K562 (cell line): Measurements from ENCODE around the gene AMIGO3.
"Not testable (repeated sequence)": the region's sequence is repeated elsewhere in the genome, so short reads cannot be mapped to it uniquely, and the experiment has no call there.

ENCODE experiments used
- E2F5 ChIP-seq: sonication (generic); formaldehyde crosslinking; IDR thresholded peaks from 2 replicates; pipeline ENCODE4 v1.8.0; 2022; ENCODE audit warnings: mild to moderate bottlenecking, missing genetic modification reagents
- ETS2 ChIP-seq: IDR thresholded peaks from 2 replicates; pipeline ENCODE4 v1.6.1; 2016; ENCODE audit warnings: borderline replicate concordance, missing genetic modification characterization, mild to moderate bottlenecking, moderate library complexity, missing compliant biosample characterization; ENCODE audit not compliant: poor library complexity, severe bottlenecking
- GATAD2B ChIP-seq: fragments of 450-650 bp; IDR thresholded peaks from 2 replicates; pipeline ENCODE4 v1.6.1; 2017; ENCODE audit warnings: mild to moderate bottlenecking, borderline replicate concordance
- TFAM ChIP-seq: fragments of 250-450 bp; sonication (Bioruptor Pico); conservative IDR thresholded peaks from 2 replicates; pipeline ENCODE4 v1.5.0; 2021; ENCODE audit warnings: mild to moderate bottlenecking, moderate library complexity
- ZC3H4 ChIP-seq: sonication (generic); formaldehyde crosslinking; IDR thresholded peaks from 2 replicates; pipeline ENCODE4 v1.9.0; 2021; ENCODE audit warnings: missing genetic modification reagents, borderline replicate concordance
- ZFP30 ChIP-seq: fragments of 250-450 bp; sonication (Bioruptor Pico); IDR thresholded peaks from 2 replicates; pipeline ENCODE4 v1.8.0; 2022; ENCODE audit warnings: moderate library complexity, mild to moderate bottlenecking, inconsistent platforms, borderline replicate concordance
- ZHX1 ChIP-seq: fragments of 150-350 bp; conservative IDR thresholded peaks from 2 replicates; pipeline ENCODE4 v1.6.1; 2014; ENCODE audit warnings: low read length
- ZNF274 ChIP-seq: IDR thresholded peaks from 2 replicates; pipeline ENCODE4 v1.6.1; 2011; ENCODE audit warnings: low read depth, mild to moderate bottlenecking, low read length, moderate library complexity, borderline replicate concordance
- TF ChIP-seq, protein P1 (sequence below): fragments of 450-650 bp; IDR thresholded peaks from 2 replicates; pipeline ENCODE4 v1.6.1; 2017; ENCODE audit warnings: antibody characterized with exemption, mild to moderate bottlenecking
- TF ChIP-seq, protein P2 (sequence below), 3 experiments: IDR thresholded peaks in 2 of 3; conservative IDR thresholded peaks in 1 of 3; 2 replicates each; pipeline ENCODE4 v1.5.1; 2011 to 2012; ENCODE audit warnings: low read length in 3 of 3, mild to moderate bottlenecking in 3 of 3, control low read depth in 2 of 3, improper control_type of control experiment in 1 of 3, inconsistent platforms in 1 of 3, low read depth in 1 of 3, mixed read lengths in 1 of 3, moderate library complexity in 1 of 3; ENCODE audit not compliant: insufficient read depth in 2 of 3

GRCh38 chr3:49690856-49691255 is 28.6 kb downstream of the AMIGO3 start:
- TF ChIP-seq ZFP30 (CRISPR knock-in tag); ZNF274; GATAD2B; E2F5 (CRISPR knock-in tag); ZC3H4 (CRISPR knock-in tag); ZHX1; TFAM (CRISPR knock-in tag); ETS2 (tag): not testable (repeated sequence)
- TF ChIP-seq, protein P1, sequence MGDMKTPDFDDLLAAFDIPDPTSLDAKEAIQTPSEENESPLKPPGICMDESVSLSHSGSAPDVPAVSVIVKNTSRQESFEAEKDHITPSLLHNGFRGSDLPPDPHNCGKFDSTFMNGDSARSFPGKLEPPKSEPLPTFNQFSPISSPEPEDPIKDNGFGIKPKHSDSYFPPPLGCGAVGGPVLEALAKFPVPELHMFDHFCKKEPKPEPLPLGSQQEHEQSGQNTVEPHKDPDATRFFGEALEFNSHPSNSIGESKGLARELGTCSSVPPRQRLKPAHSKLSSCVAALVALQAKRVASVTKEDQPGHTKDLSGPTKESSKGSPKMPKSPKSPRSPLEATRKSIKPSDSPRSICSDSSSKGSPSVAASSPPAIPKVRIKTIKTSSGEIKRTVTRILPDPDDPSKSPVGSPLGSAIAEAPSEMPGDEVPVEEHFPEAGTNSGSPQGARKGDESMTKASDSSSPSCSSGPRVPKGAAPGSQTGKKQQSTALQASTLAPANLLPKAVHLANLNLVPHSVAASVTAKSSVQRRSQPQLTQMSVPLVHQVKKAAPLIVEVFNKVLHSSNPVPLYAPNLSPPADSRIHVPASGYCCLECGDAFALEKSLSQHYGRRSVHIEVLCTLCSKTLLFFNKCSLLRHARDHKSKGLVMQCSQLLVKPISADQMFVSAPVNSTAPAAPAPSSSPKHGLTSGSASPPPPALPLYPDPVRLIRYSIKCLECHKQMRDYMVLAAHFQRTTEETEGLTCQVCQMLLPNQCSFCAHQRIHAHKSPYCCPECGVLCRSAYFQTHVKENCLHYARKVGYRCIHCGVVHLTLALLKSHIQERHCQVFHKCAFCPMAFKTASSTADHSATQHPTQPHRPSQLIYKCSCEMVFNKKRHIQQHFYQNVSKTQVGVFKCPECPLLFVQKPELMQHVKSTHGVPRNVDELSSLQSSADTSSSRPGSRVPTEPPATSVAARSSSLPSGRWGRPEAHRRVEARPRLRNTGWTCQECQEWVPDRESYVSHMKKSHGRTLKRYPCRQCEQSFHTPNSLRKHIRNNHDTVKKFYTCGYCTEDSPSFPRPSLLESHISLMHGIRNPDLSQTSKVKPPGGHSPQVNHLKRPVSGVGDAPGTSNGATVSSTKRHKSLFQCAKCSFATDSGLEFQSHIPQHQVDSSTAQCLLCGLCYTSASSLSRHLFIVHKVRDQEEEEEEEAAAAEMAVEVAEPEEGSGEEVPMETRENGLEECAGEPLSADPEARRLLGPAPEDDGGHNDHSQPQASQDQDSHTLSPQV: not testable (repeated sequence)
- TF ChIP-seq, protein P2, sequence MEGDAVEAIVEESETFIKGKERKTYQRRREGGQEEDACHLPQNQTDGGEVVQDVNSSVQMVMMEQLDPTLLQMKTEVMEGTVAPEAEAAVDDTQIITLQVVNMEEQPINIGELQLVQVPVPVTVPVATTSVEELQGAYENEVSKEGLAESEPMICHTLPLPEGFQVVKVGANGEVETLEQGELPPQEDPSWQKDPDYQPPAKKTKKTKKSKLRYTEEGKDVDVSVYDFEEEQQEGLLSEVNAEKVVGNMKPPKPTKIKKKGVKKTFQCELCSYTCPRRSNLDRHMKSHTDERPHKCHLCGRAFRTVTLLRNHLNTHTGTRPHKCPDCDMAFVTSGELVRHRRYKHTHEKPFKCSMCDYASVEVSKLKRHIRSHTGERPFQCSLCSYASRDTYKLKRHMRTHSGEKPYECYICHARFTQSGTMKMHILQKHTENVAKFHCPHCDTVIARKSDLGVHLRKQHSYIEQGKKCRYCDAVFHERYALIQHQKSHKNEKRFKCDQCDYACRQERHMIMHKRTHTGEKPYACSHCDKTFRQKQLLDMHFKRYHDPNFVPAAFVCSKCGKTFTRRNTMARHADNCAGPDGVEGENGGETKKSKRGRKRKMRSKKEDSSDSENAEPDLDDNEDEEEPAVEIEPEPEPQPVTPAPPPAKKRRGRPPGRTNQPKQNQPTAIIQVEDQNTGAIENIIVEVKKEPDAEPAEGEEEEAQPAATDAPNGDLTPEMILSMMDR (IDR thresholded peaks at IDR 0.05 in 2 of 3, conservative IDR thresholded peaks at IDR 0.05 in 1 of 3; ENCODE audit: insufficient read depth in 2 of 3, low read depth in 1 of 3, low read length in 3 of 3): not testable (repeated sequence)
